HG03025 (cell line): Measurements from ENCODE around the gene FMN1.
"Not testable (repeated sequence)": the region's sequence is repeated elsewhere in the genome, so short reads cannot be mapped to it uniquely, and the experiment has no call there.

Experiments used
- ATAC-seq: cut with Tn5 transposase; IDR thresholded peaks from one replicate; pipeline ENCODE4 v1.9.1; 2021; ENCODE audit warnings: mild to moderate bottlenecking, moderate library complexity; ENCODE audit not compliant: unreplicated experiment, low FRiP score

The FMN1 gene

GRCh38 chr15:32987067-32987466, 207.4 kb downstream of the FMN1 start:
- ATAC-seq = no peak

- no peak for ATAC-seq
Measured at GRCh38 chr15:32986147-32986546, 208.4 kb downstream of the FMN1 start.

GRCh38 chr15:32983679-32984078, 210.8 kb downstream of the FMN1 start:
- no peak for ATAC-seq

GRCh38 chr15:32982001-32982400, 212.5 kb downstream of the FMN1 start:
- no peak for ATAC-seq

- no peak for ATAC-seq
Measured at GRCh38 chr15:32981536-32981935, 213.0 kb downstream of the FMN1 start.

GRCh38 chr15:32979710-32980109, 214.8 kb downstream of the FMN1 start:
- no peak for ATAC-seq

- no peak for ATAC-seq
Measured at GRCh38 chr15:32977506-32977905, 217.0 kb downstream of the FMN1 start.

- no peak for ATAC-seq
Measured at GRCh38 chr15:32974691-32975090, 219.8 kb downstream of the FMN1 start.

- ATAC-seq = no peak
Measured at GRCh38 chr15:32972686-32973085, 221.8 kb downstream of the FMN1 start.

- ATAC-seq = no peak
Measured at GRCh38 chr15:32970847-32971246, 223.7 kb downstream of the FMN1 start.

GRCh38 chr15:32967521-32967920, 227.0 kb downstream of the FMN1 start:
- ATAC-seq = no peak

GRCh38 chr15:32966512-32966911, 228.0 kb downstream of the FMN1 start:
- no peak for ATAC-seq

GRCh38 chr15:32965897-32966296, 228.6 kb downstream of the FMN1 start:
- no peak for ATAC-seq

GRCh38 chr15:32959077-32959476, 235.4 kb downstream of the FMN1 start:
- ATAC-seq = no peak

- ATAC-seq = no peak
Measured at GRCh38 chr15:32957219-32957618, 237.3 kb downstream of the FMN1 start.

GRCh38 chr15:32956711-32957110, 237.8 kb downstream of the FMN1 start:
- ATAC-seq = no peak

GRCh38 chr15:32956006-32956405, 238.5 kb downstream of the FMN1 start:
- ATAC-seq = no peak

GRCh38 chr15:32953533-32953910, 241.0 kb downstream of the FMN1 start:
- no peak for ATAC-seq

- ATAC-seq = no peak
Measured at GRCh38 chr15:32952901-32953532, 241.5 kb downstream of the FMN1 start.

GRCh38 chr15:32951736-32952464, 242.6 kb downstream of the FMN1 start:
- no peak for ATAC-seq

- ATAC-seq = not testable (repeated sequence)
Measured at GRCh38 chr15:32950051-32950450, 244.5 kb downstream of the FMN1 start.

- no peak for ATAC-seq
Measured at GRCh38 chr15:32946210-32946609, 248.3 kb downstream of the FMN1 start.
